Thoracic aorta (tissue), 2 donors: ENCODE measurements around the gene SPATA13. TPM values are rescaled to one million over a fixed set of nuclear protein-coding genes. Genes with fewer than 3 reads are reported as not detected.

Experiments used
- ATAC-seq: fragments of 150-250 bp; one replicate; pipeline ENCODE4 v1.8.0; 2017; ENCODE audit warnings: low read depth; ENCODE audit not compliant: insufficient number of reproducible peaks, low FRiP score
- DNase-seq: peaks from one replicate; pipeline ENCODE4 v3.0.0-alpha.2; 2020; ENCODE audit warnings: low spot score
- H3K27ac ChIP-seq, 2 donors: fragments of 200-600 bp; sonication (generic); 1 replicate in 1 of 2; 2 replicates in 1 of 2; pipeline ENCODE4 v1.5.1; 2016; ENCODE audit warnings: mild to moderate bottlenecking in 2 of 2, moderate library complexity in 2 of 2
- H3K27me3 ChIP-seq: fragments of 200-600 bp; sonication (generic); replicated peaks from 2 replicates; pipeline ENCODE4 v1.6.0; 2016; ENCODE audit warnings: mild to moderate bottlenecking; ENCODE audit not compliant: insufficient read depth
- H3K36me3 ChIP-seq: fragments of 200-600 bp; sonication (generic); one replicate; pipeline ENCODE4 v1.5.1; 2016
- H3K4me1 ChIP-seq, 2 donors: fragments of 200-600 bp; sonication (generic); 1 replicate in 1 of 2; 2 replicates in 1 of 2; pipeline versions ENCODE4 v1.5.1 to v1.6.0; 2016; ENCODE audit warnings: low read depth in 2 of 2, mild to moderate bottlenecking in 1 of 2; ENCODE audit not compliant: control insufficient read depth in 1 of 2
- H3K4me3 ChIP-seq: fragments of 200-600 bp; sonication (generic); 2 replicates; pipeline ENCODE4 v1.5.1; 2016; ENCODE audit warnings: mild to moderate bottlenecking
- H3K9me3 ChIP-seq: fragments of 200-600 bp; sonication (generic); 2 replicates; pipeline ENCODE4 v1.5.1; 2016
- total RNA-seq, 2 donors: library from RNA; depleted of rRNA; stranded (reverse); fragments of >200 nt; gene quantifications; one replicate each; pipeline versions ENCODE4 v1.1.0 to v1.2.3, GENCODE V29; 2016
- TF ChIP-seq, protein P1 (sequence below): fragments of 200-600 bp; sonication (generic); IDR thresholded peaks from one replicate; pipeline ENCODE4 v1.5.1; 2019; ENCODE audit warnings: antibody characterized with exemption

Gene SPATA13
- total RNA-seq, 2 donors from 2014 or later, result 14.5 to 33.4 TPM

- ATAC-seq, result no peak
- Histone ChIP-seq H3K27me3 (no peaks in the 10 kb centered on the region), H3K9me3 (no peaks in the 10 kb centered on the region), H3K4me3 (no peak overlapping the region), H3K36me3 (no peaks in the 10 kb centered on the region), H3K27ac (no peak overlapping the region), H3K4me1 (no peaks in the 10 kb centered on the region)
- DNase-seq, result no peak
- TF ChIP-seq, protein P1, sequence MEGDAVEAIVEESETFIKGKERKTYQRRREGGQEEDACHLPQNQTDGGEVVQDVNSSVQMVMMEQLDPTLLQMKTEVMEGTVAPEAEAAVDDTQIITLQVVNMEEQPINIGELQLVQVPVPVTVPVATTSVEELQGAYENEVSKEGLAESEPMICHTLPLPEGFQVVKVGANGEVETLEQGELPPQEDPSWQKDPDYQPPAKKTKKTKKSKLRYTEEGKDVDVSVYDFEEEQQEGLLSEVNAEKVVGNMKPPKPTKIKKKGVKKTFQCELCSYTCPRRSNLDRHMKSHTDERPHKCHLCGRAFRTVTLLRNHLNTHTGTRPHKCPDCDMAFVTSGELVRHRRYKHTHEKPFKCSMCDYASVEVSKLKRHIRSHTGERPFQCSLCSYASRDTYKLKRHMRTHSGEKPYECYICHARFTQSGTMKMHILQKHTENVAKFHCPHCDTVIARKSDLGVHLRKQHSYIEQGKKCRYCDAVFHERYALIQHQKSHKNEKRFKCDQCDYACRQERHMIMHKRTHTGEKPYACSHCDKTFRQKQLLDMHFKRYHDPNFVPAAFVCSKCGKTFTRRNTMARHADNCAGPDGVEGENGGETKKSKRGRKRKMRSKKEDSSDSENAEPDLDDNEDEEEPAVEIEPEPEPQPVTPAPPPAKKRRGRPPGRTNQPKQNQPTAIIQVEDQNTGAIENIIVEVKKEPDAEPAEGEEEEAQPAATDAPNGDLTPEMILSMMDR, result no peak
Measured at GRCh38 chr13:24264976-24265375, 104.5 kb downstream of the SPATA13 start.

DNA sequence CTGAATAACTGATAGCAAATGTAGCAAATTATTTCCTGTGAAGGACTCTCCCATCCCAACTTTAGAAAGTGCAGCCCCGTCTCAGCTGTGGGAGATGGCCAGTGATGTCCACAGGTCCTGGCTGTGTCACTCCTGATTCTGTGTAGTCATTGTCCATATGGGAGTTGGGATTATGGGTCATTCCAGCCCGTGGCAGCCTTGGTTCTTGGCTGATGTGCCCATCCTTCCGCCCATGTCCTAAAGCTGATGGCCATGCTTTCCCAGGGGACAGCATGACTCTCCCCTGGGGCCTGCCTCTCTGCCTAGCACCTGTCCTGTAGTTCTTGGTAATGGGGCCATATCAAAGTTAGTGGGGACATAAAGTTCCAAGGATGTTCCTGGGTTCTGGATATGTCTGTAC lies 104.9 kb downstream of the SPATA13 start:
- peaks cover 0 to 4% of the 10 kb centered on the region in 2 donors for H3K4me1 ChIP-seq
- DNase-seq, result no peak
- H3K4me3 ChIP-seq, result no peak overlapping the region
- TF ChIP-seq, protein P1, result no peak
- H3K36me3 ChIP-seq, result no peaks in the 10 kb centered on the region
- ATAC-seq, result no peak
- H3K27ac ChIP-seq, result no peak overlapping the region
- H3K27me3 ChIP-seq, result no peaks in the 10 kb centered on the region
- H3K9me3 ChIP-seq, result no peaks in the 10 kb centered on the region

- H3K4me1 ChIP-seq, result peaks cover 2 to 19% of the 10 kb centered on the region in 2 donors
- no peaks in the 10 kb centered on the region for H3K27me3 ChIP-seq
- no peak for DNase-seq
- peak; percentile 31 for ATAC-seq
- H3K36me3 ChIP-seq, result no peaks in the 10 kb centered on the region
- TF ChIP-seq, protein P1, result no peak
- peak overlapping the region; percentile 49 for H3K4me3 ChIP-seq
- no peaks in the 10 kb centered on the region for H3K9me3 ChIP-seq
- peak overlapping the region in 1 of 2 donors; percentile 22 for H3K27ac ChIP-seq
Measured at GRCh38 chr13:24267274-24267673, 106.8 kb downstream of the SPATA13 start.

DNA sequence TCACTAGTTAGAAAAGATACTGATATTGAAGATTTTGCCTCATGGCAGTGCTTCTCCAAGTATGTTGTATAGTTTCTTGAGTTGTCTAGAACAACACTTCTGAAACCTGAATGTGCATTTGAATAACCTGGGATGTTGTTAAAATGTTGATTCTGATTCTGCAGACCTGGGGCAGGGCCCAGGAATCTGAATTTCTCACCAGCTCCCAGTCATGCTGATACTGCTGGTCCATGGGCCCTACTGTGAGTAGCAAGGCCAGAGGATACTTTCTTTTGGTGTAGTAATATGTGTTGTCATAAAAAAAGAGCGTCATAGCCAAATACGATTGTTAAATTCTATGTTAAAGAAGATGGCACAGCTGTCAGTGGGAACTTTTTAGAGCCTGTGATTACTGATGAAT lies 107.3 kb downstream of the SPATA13 start:
- H3K4me3 ChIP-seq, result peak overlapping the region; percentile 49
- no peaks in the 10 kb centered on the region for H3K27me3 ChIP-seq
- H3K36me3 ChIP-seq, result no peaks in the 10 kb centered on the region
- H3K4me1 ChIP-seq, result peaks cover 8 to 24% of the 10 kb centered on the region in 2 donors
- ATAC-seq (no peak), DNase-seq (no peak)
- no peaks in the 10 kb centered on the region for H3K9me3 ChIP-seq
- TF ChIP-seq, protein P1, result no peak
- H3K27ac ChIP-seq, result peak overlapping the region in 1 of 2 donors; percentile 22

DNA sequence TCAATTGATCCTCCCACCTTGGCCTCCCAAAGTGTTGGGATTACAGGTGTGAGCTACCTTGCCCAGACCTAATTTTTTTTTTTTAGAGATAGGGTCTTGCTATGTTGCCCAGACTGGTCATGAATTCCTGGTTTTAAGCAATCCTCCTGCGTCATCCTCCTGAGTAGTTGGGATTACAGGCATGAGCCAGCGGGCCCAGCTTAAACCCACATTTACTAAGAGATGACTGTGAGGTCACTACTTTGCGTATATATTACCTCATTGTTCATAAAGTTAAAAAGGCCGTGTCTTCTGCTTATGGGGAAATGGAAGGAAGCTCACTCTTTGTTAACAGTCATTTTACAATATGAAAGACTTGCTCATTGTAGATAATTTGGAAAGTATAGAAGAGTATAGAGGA lies 109.3 kb downstream of the SPATA13 start:
- H3K4me3 ChIP-seq, result no peak overlapping the region
- H3K9me3 ChIP-seq, result no peaks in the 10 kb centered on the region
- H3K27ac ChIP-seq, result no peak overlapping the region
- no peaks in the 10 kb centered on the region for H3K27me3 ChIP-seq
- peaks cover 9 to 28% of the 10 kb centered on the region in 2 donors for H3K4me1 ChIP-seq
- TF ChIP-seq, protein P1, result no peak
- no peak for DNase-seq
- H3K36me3 ChIP-seq, result no peaks in the 10 kb centered on the region
- no peak for ATAC-seq
